Neural cell (in vitro differentiated cells): ENCODE results near the gene SELENOO.

Experiments
- EP300 ChIP-seq: fragments of 450-650 bp; conservative IDR thresholded peaks from 2 replicates; pipeline ENCODE4 v1.6.1; 2014; ENCODE audit warnings: antibody characterized with exemption, mild to moderate bottlenecking, moderate library complexity; ENCODE audit not compliant: poor library complexity, severe bottlenecking
- EZH2 ChIP-seq: fragments of 200-600, 300-800 bp; shearing (Covaris generic), sonication (generic); IDR thresholded peaks from 2 replicates; pipeline ENCODE4 v1.6.1; 2014; ENCODE audit warnings: antibody characterized with exemption, low read length, borderline replicate concordance, mild to moderate bottlenecking; ENCODE audit not compliant: insufficient read depth, poor library complexity, severe bottlenecking
- MXI1 ChIP-seq: fragments of 450-650 bp; conservative IDR thresholded peaks from 2 replicates; pipeline ENCODE4 v1.6.1; 2014; ENCODE audit warnings: antibody characterized with exemption, mild to moderate bottlenecking; ENCODE audit not compliant: poor library complexity, severe bottlenecking
- POLR2AphosphoS5 ChIP-seq: IDR thresholded peaks from 2 replicates; pipeline ENCODE4 v1.6.1; 2012
- RAD21 ChIP-seq: fragments of 450-650 bp; conservative IDR thresholded peaks from 2 replicates; pipeline ENCODE4 v1.6.1; 2014; ENCODE audit warnings: antibody characterized with exemption, mild to moderate bottlenecking, moderate library complexity
- TAF1 ChIP-seq: IDR thresholded peaks from 2 replicates; pipeline ENCODE4 v1.6.1; 2012; ENCODE audit warnings: low read depth
- TF ChIP-seq, protein P1 (sequence below): fragments of 450-650 bp; IDR thresholded peaks from 2 replicates; pipeline ENCODE4 v1.5.1; 2014; ENCODE audit warnings: antibody characterized with exemption, mild to moderate bottlenecking, moderate library complexity; ENCODE audit not compliant: poor library complexity, severe bottlenecking
- TF ChIP-seq, protein P2 (sequence below): IDR thresholded peaks from 2 replicates; pipeline ENCODE4 v1.6.1; 2012; ENCODE audit warnings: borderline replicate concordance

DNA sequence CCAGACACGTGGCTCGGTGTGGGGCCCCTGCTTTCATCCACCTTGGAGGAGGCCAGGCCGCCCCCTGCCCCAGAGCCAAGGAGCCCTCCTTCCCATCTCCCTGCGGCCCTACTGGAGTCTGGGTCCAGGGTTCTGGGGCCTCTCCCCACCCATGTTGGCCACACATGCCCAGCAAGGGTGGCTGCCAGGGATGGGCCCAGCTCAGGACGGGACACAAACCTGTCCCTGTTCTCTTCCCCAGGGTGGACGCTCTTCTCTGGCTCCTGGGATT, 25.7 kb upstream of the SELENOO start:
- TF ChIP-seq, protein P1, sequence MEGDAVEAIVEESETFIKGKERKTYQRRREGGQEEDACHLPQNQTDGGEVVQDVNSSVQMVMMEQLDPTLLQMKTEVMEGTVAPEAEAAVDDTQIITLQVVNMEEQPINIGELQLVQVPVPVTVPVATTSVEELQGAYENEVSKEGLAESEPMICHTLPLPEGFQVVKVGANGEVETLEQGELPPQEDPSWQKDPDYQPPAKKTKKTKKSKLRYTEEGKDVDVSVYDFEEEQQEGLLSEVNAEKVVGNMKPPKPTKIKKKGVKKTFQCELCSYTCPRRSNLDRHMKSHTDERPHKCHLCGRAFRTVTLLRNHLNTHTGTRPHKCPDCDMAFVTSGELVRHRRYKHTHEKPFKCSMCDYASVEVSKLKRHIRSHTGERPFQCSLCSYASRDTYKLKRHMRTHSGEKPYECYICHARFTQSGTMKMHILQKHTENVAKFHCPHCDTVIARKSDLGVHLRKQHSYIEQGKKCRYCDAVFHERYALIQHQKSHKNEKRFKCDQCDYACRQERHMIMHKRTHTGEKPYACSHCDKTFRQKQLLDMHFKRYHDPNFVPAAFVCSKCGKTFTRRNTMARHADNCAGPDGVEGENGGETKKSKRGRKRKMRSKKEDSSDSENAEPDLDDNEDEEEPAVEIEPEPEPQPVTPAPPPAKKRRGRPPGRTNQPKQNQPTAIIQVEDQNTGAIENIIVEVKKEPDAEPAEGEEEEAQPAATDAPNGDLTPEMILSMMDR = no peak
- TF ChIP-seq EP300 (no peak), EZH2 (no peak), POLR2AphosphoS5 (no peak), TAF1 (no peak), RAD21 (no peak), MXI1 (no peak)
- TF ChIP-seq, protein P2, sequence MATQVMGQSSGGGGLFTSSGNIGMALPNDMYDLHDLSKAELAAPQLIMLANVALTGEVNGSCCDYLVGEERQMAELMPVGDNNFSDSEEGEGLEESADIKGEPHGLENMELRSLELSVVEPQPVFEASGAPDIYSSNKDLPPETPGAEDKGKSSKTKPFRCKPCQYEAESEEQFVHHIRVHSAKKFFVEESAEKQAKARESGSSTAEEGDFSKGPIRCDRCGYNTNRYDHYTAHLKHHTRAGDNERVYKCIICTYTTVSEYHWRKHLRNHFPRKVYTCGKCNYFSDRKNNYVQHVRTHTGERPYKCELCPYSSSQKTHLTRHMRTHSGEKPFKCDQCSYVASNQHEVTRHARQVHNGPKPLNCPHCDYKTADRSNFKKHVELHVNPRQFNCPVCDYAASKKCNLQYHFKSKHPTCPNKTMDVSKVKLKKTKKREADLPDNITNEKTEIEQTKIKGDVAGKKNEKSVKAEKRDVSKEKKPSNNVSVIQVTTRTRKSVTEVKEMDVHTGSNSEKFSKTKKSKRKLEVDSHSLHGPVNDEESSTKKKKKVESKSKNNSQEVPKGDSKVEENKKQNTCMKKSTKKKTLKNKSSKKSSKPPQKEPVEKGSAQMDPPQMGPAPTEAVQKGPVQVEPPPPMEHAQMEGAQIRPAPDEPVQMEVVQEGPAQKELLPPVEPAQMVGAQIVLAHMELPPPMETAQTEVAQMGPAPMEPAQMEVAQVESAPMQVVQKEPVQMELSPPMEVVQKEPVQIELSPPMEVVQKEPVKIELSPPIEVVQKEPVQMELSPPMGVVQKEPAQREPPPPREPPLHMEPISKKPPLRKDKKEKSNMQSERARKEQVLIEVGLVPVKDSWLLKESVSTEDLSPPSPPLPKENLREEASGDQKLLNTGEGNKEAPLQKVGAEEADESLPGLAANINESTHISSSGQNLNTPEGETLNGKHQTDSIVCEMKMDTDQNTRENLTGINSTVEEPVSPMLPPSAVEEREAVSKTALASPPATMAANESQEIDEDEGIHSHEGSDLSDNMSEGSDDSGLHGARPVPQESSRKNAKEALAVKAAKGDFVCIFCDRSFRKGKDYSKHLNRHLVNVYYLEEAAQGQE = no peak
